ENCODE results near the gene AAK1. TPM values are rescaled to one million over a fixed set of nuclear protein-coding genes. Genes with fewer than 3 reads are reported as not detected.
A peak's percentile ranks its signal among the peaks of the same experiment; 100 is the strongest.

The AAK1 gene
- total and polyA plus RNA-seq, 8 donors: 12.9 to 115 (median 66.8) TPM

DNA sequence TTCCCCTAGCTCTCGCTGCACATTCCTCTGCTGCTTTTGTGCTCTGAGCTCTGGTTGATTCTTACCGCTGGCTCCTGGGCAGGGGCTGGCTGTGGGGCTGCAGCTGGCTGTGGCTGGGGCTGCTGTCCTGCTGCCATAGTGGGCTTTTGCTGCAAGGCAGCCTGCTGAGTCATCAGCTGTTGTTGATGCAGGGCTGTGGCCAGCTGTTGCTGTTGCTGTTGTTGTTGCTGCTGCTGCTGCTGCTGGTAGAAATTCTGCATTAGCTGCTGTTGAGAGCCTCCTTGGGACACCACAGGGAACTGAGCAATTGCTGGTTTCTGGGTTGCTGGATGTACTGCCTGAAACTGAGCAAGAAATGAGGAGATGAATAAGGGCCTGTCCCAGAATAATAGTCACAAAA lies 129.1 kb downstream of the AAK1 start:
- Histone ChIP-seq H3K4me1 (peaks cover 0 to 9% (median under 1%) of the 10 kb centered on the region in 4 donors), H3K27me3 (no peaks in the 10 kb centered on the region), H3K36me3 (peaks cover 55 to 100% (median 93%) of the 10 kb centered on the region in 4 donors), H3K4me3 (no peak overlapping the region), H3K9me3 (no peaks in the 10 kb centered on the region), H3K27ac (peak overlapping the region in 2 of 5 donors; percentile 10 to 24)
- 64 to 89% (median 85%) methylated on average over 2 of the region's 2 CpGs for WGBS, 5 donors
- TF ChIP-seq, protein P1, sequence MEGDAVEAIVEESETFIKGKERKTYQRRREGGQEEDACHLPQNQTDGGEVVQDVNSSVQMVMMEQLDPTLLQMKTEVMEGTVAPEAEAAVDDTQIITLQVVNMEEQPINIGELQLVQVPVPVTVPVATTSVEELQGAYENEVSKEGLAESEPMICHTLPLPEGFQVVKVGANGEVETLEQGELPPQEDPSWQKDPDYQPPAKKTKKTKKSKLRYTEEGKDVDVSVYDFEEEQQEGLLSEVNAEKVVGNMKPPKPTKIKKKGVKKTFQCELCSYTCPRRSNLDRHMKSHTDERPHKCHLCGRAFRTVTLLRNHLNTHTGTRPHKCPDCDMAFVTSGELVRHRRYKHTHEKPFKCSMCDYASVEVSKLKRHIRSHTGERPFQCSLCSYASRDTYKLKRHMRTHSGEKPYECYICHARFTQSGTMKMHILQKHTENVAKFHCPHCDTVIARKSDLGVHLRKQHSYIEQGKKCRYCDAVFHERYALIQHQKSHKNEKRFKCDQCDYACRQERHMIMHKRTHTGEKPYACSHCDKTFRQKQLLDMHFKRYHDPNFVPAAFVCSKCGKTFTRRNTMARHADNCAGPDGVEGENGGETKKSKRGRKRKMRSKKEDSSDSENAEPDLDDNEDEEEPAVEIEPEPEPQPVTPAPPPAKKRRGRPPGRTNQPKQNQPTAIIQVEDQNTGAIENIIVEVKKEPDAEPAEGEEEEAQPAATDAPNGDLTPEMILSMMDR (IDR thresholded peaks at IDR 0.05): no peak
- TF ChIP-seq POLR2AphosphoS5 (IDR thresholded peaks at IDR 0.05): no peak
- no peak for TF ChIP-seq POLR2A (IDR thresholded peaks at IDR 0.05)
- no peak for TF ChIP-seq EP300 (IDR thresholded peaks at IDR 0.05)
- peak in 1 of 2 donors; percentile 67 for DNase-seq
- intact Hi-C loops (cut with DNase I; ENCODE audit: low total_unique reads): no loop called here

DNA sequence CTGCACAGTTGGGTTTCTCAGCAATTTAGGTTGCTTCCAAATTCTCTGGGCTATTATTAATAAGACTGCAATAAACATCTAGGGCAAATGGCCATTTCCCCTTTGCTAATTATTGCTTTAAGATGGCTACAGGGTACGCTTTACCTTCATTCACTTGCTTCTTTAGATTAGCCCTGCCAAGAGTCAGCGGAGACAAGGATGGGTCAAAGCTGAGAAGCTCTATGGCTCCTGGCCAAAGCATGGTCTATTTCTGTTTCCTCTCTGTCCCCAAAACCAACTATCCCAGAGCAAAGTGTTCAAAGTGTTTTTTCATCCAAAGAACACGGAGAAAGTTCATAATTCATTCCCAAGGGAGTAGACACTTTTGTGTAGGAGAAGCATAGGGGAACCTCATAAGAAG lies 131.1 kb downstream of the AAK1 start:
- H3K36me3 ChIP-seq: peaks cover 46 to 100% (median 93%) of the 10 kb centered on the region in 4 donors
- no peak for DNase-seq
- H3K4me1 ChIP-seq: peaks cover 0 to 21% (median 11%) of the 10 kb centered on the region in 4 donors
- H3K4me3 ChIP-seq: no peak overlapping the region
- no peaks in the 10 kb centered on the region for H3K9me3 ChIP-seq
- TF ChIP-seq POLR2AphosphoS5 (IDR thresholded peaks at IDR 0.05): no peak
- TF ChIP-seq, protein P1 (IDR thresholded peaks at IDR 0.05): no peak
- TF ChIP-seq EP300 (IDR thresholded peaks at IDR 0.05): no peak
- TF ChIP-seq POLR2A (IDR thresholded peaks at IDR 0.05): no peak
- intact Hi-C loops (cut with DNase I; ENCODE audit: low total_unique reads): no loop called here
- no peaks in the 10 kb centered on the region for H3K27me3 ChIP-seq
- H3K27ac ChIP-seq: no peak overlapping the region
- whole genome bisulfite sequencing, 5 donors: 78 to 97% (median 93%) methylated on average over 3 of the region's 3 CpGs

DNA sequence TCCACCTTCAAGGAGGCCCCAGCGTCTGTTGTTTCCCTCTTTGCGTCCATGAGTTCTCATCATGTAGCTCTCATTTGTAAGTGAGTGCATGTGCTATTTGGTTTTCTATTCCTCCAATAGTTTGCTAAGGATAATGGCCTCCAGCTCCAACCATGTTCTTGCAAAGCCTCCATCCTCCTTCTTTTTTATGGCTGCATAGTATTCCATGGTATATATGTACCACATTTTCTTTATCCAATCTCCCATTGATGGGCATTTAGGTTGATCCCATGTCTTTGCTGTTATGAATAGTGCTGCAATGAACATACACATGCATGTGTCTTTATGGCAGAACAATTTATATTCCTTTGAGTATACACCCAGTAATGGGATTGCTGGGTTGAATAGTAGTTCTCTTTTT lies 133.3 kb downstream of the AAK1 start:
- H3K27me3 ChIP-seq: no peaks in the 10 kb centered on the region
- WGBS, 5 donors: 42 to 99% (median 97%) methylated on average over 2 of the region's 2 CpGs
- H3K4me3 ChIP-seq: no peak overlapping the region
- peaks cover 66 to 100% (median 99%) of the 10 kb centered on the region in 4 donors for H3K36me3 ChIP-seq
- intact Hi-C loops (cut with DNase I; ENCODE audit: low total_unique reads): no loop called here
- DNase-seq: no peak
- TF ChIP-seq, protein P1 (IDR thresholded peaks at IDR 0.05): no peak
- TF ChIP-seq POLR2AphosphoS5 (IDR thresholded peaks at IDR 0.05) (no peak), EP300 (IDR thresholded peaks at IDR 0.05) (no peak)
- H3K27ac ChIP-seq: no peak overlapping the region
- H3K4me1 ChIP-seq: peaks cover 0 to 16% (median 11%) of the 10 kb centered on the region in 4 donors
- H3K9me3 ChIP-seq: no peaks in the 10 kb centered on the region

DNA sequence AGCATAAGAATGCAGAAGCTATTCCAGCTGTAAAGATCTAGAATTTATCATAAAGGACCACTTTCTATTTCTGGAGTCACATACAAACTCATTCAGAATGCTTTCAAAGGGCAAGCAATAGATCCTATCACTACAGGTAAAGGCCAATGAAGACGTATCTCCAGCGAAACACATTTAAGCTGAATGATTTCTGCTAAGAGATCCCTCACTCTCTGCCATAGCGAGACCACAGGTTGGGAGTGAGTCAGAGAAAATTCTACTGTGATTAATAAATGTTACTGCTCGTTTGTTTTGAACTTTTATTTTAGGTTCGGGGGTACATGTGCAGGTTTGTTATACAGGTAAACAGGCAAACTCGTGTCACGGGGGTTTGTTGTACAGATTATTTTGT lies 133.8 kb downstream of the AAK1 start:
- intact Hi-C loops (cut with DNase I; ENCODE audit: low total_unique reads): no loop called here
- Histone ChIP-seq H3K4me3 (no peak overlapping the region), H3K9me3 (no peaks in the 10 kb centered on the region), H3K27me3 (no peaks in the 10 kb centered on the region), H3K4me1 (peaks cover 0 to 16% (median 11%) of the 10 kb centered on the region in 4 donors), H3K36me3 (peaks cover 69 to 100% (median 100%) of the 10 kb centered on the region in 4 donors), H3K27ac (no peak overlapping the region)
- 90 to 92% (median 91%) methylated on average over 7 of the region's 7 CpGs for WGBS, 5 donors
- no peak for DNase-seq
- TF ChIP-seq EP300 (IDR thresholded peaks at IDR 0.05) (no peak), POLR2AphosphoS5 (IDR thresholded peaks at IDR 0.05) (no peak), POLR2A (IDR thresholded peaks at IDR 0.05) (no peak)
- TF ChIP-seq, protein P1 (IDR thresholded peaks at IDR 0.05): no peak

All from stomach (tissue), 9 donors.